ENCODE data around the gene ZBED5.
"Not testable (repeated sequence)": the region's sequence is repeated elsewhere in the genome, so short reads cannot be mapped to it uniquely, and the experiment has no call there.

ZBED5 gene

DNA sequence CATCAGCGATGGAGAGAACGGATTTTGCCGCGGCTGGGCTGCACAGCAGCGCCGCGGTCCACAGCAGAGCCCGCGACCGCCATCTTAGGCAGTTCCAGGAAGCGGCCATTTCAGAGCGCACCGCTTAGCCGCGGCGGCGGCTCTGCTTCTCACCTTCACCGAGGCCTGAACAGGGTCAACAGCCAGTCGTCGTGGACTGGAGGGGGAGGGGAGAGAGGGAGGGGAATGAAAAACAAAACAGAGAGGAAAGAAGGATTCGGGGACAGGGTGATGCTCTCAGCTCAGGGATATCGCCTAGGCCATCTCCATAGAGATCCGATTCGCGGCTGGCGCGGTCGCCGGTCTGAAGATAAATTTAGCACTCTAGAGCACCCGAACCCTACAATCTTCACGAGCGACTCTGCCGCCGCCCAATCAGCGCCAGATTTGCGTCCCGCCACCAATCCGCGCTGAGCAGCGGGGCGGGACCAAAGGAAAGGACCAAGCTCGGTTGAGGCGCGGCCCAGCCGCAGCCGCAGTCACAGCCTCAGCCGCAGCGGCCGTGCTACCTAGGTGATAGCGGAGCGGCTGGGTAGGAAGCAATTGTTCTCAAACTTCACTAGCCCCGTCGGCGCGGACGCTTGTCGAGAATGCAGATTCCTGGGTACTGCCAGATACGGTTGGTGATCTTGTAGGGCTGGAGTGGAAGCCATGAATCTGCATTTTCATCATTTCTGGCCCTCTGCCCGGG, at the start of gene ZBED5:
Gene ZBED5 (minus strand): TSS at position 345 of the 730 bp plus-strand sequence. CDS start 3,108 bp downstream, outside the sequence.
- peak; percentile 90 to 93 for DNase-seq (ENCODE audit: low read depth in 2 of 2)

GRCh38 chr11:10906521-10906920, 48.7 kb upstream of the ZBED5 start:
- no peak for DNase-seq (ENCODE audit: low read depth in 2 of 2)

DNA sequence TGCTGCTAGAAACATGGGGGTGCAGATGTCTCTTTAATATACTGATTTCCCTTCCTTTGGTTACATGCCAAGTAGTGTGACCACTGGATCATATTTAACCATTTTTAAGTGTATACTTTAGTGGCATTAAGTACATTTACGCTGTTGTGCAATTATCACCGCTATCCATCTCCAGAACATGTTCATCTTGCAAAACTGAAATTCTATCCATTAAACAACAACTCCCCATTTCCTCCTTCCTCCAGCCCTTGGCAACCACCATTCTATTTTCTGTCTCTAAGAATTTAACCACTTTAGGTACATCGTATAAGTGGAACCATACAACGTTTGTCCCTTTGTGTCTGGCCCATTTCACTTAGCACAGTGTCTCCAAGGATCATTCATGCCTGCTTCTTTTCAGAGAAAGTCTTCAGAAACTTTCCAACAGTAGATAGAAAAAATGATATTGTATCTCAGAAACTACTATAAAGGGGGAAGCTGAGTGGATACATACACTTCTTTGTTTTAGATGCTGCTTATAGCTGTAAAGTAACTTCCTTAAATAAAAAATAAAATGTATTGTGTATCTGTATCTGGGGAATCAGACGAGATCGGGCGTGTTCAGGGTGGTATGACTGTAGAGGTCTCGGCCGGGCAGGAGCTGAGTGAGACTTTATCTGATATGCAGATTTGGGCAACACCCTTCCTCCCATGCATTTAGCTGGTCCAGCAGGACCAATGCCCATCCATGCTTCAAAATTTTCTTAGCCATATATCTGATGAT, 44.6 kb upstream of the ZBED5 start:
- DNase-seq (ENCODE audit: low read depth in 2 of 2), result no peak

GRCh38 chr11:10900681-10901415, 43.0 kb upstream of the ZBED5 start:
- no peak for DNase-seq (ENCODE audit: low read depth in 2 of 2)

DNA sequence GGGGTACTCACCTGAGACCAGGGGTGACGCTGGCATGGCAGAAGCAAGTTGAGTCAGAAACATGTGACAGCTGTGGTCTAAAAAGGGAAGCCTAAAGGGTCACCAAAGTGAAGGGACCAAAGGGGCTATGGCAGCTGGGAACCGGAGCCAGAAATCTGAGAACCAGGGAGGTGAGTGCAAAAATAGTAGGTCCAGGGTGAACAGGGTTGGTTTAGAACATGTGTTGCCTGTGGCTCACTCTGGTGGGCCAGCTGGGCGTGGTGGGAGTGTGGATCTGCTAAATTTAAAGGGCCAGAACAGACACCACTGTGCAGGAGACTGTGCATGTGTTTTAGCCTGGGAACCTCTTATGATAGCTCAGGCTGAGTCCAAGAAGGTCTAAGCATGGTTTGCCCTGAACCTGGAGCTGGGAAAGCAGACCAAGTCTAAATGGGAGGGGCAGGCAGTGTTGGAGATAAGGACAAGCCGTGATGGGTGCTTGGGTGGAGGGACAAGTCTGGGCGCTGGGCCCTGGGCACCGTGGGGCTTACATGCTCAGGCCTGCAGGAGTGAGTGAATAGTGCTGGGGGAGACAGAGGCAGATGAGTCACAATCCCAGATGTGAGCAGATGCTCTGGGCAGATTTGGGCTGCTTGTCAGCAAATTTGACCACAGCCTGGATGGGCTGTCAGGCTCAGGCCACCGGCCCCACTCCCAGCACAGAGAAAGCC, 41.4 kb upstream of the ZBED5 start:
- no peak for DNase-seq (ENCODE audit: low read depth in 2 of 2)

GRCh38 chr11:10898763-10899025, 40.8 kb upstream of the ZBED5 start:
- no peak for DNase-seq (ENCODE audit: low read depth in 2 of 2)

DNA sequence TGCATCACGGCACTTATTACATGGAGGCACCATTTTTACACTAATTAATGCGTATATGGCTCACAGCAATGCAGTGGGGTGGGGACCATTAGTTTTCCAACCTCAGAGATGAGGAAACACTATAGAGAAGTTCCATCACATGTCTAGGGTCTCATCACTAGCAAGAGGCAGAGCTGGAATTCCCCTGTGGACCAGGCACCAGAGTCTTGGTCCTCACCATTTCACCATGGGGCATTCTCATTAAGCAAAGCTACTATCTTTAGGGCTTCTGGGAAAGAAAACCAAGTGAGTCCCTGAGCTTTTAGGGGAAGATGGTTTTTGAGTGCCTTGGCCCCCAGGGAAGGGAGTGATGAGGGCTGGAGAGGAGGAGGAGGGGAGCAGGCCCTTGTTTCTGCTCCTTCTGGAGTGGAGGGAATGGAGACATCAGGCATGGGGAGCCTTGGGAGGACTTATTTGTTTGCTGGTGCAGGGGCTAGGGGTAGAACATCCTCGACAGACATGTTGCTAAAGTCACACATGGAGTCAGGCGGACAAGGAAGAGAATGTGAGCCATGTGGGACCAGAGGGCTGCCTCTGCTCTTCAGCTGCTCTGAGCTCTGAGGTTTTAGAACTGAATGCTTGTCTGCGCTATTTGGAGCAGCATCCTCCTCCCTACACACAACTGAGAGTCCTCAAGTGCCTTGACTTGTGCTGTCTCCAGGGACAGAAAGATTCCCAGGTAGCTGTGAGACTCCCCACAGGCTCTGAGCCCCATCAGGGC, 40.3 kb upstream of the ZBED5 start:
- no peak for DNase-seq (ENCODE audit: low read depth in 2 of 2)

DNA sequence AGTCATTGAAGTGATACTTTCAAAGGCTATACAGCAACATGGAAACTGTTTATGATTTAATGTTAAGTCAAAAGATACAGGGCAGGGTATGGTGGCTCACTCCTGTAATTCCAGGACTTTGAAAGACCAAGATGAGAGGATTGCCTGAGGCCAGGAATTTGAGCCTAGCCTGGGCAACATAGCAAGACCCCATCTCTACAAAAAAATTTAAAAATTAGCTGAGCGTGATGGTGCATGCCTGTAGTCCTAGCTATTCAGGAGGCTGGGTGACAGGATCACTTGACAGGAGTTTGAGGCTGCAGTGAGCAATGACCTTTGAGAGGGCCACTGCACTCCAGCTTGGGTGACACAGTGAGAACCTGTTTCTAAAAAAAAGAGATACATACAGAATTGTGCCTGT, 39.3 kb upstream of the ZBED5 start:
- DNase-seq (ENCODE audit: low read depth in 2 of 2), result no peak

DNA sequence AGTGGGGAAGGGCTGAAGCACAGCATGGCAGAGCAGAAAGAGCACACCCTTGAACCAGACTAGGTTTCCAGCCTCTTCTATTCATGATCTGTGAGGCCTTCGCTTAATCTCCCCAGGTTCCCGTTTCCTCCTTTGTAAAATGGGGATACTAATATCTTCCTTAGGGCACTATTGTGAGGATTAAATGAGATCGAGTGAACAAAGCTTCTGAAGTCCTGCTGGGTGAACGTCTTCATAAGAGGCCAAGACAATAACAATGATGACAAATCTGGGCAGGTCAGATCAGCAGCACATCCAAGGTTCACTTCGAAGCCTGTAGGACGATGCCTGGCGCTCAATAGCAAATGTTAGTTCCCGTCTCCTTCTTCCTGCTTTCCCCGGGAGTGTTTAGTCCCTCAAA, 38.6 kb upstream of the ZBED5 start:
- DNase-seq (ENCODE audit: low read depth in 2 of 2), result no peak

GRCh38 chr11:10895285-10895684, 37.4 kb upstream of the ZBED5 start:
- DNase-seq (ENCODE audit: low read depth in 2 of 2), result no peak

DNA sequence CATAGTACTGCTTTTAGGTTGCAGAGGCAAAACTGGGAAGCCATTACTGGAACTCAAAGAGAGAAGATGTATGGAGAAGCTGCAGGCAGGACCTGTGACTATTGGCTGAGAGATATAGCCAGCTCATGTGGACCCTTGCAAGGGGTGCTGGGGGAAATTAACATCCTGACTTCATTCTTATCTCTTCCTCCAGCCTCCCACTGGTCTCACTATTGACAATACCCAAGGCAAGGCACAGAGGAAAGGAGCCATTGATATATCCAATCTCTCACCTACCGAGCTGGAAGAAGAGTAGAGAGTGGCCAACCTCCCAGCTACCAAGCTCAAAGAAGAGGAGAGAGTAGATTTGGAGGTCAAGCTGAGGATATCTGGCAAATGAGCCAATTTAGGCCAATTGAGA, 36.8 kb upstream of the ZBED5 start:
- DNase-seq (ENCODE audit: low read depth in 2 of 2), result no peak

DNA sequence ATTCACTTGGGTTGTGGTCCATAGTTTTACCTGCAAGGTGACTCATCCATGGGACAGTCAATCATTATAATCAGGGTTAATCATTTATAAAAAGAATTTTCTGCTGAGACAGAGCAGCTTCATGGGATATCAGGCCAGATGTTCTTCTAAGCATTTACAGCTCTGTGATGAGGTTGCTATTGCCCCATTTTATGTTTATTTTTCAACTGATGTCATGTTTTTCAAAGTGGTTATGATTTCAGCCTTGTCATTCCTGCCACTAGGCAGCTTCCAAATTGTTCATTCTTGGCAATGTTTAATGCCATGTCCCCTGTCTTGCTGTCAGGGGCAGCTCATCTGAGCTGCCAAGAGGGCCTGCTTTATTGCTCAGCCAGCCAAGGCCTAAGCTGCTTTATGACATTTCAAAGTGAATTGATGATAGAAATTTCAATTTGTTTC, 35.9 kb upstream of the ZBED5 start:
- DNase-seq (ENCODE audit: low read depth in 2 of 2), result no peak

- no peak for DNase-seq (ENCODE audit: low read depth in 2 of 2)
Measured at GRCh38 chr11:10892250-10892649, 34.4 kb upstream of the ZBED5 start.

- no peak for DNase-seq (ENCODE audit: low read depth in 2 of 2)
Measured at GRCh38 chr11:10891151-10891720, 33.4 kb upstream of the ZBED5 start.

GRCh38 chr11:10890083-10890482, 32.2 kb upstream of the ZBED5 start:
- DNase-seq (ENCODE audit: low read depth in 2 of 2), result not testable (repeated sequence)

DNA sequence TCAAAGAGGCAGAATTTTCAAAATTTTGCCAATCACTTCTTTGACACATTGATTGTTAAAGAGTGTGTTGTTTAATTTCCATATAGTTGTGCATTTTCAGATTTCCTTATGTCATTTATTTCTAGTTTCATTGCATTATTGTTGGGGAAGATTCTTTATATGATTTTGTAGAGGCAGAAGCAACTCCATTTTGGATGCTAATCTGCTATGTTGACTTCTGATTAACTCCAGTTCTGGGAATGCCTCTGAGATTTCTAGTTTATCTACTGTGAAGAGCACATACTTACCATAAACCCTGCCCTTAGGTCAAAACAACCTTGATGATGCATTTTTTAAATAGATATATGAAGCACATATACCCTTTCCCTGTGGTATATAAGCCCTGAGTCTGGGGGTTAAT, 29.5 kb upstream of the ZBED5 start:
- no peak for DNase-seq (ENCODE audit: low read depth in 2 of 2)

DNA sequence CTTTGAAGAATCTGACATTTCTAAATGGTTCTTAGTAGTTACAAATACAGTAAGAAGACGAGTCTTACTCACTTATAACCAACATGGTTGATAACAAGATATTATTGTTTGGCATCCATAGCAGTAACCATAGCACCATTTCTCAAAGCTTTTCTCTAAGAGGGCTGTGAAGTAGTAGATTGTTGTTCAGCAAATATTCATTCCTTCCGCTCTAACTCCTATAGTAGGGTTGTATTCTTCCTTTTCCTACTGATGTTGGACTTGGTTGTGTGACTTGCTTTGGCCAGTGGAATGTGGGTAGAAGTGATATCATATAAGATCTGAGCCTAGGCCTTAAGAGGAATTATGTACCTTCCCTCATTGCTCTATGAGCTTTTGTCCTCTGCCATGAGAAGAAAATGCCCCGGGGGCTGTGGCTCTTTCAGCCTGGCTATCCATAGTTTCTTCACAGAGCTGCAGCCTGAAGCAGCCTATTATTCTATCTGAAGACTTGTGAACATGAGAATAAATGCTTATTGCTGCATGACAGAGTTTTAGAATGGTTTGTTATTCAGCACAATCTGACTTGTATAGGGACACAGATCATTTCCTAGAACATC, 28.9 kb upstream of the ZBED5 start:
- no peak for DNase-seq (ENCODE audit: low read depth in 2 of 2)

GRCh38 chr11:10885703-10886363, 28.0 kb upstream of the ZBED5 start:
- DNase-seq (ENCODE audit: low read depth in 2 of 2), result no peak

DNA sequence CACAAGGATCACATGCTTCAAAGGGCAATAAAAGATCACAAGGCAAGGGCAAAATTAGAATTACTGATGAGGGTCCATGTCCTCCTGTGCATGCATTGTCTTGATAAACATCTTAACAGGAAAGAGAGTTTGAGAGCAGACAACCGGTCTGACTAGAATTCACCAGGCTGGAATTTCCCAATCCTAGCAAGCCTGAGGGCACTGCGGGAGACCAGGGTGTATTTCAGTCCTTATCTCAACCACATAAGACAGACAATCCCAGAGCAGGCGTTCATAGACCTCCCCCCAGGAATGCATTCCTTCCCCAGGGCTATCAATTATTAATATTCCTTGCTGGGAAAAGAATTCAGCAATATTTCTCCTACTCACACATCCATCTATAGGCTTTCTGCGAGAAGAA, 26.4 kb upstream of the ZBED5 start:
- DNase-seq (ENCODE audit: low read depth in 2 of 2), result not testable (repeated sequence)

DNA sequence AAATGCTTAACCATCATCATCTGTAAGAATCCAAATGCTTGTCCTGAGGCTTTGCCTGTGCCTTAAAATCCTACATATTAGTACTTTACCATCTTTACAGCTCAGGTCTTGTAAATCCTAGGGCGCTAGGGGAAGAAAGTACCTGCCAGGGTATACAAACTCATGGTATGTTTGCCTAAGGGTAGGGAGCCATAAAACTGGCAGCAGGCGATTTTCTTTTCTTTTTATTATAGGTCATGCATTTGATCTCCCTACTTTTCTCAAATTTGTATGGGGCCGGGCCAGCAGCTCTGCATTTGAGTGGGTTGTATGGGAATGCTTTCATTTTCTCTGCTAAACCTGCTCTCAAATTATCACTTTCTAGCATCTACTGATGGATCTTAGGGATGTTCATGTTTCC, 24.0 kb upstream of the ZBED5 start:
- DNase-seq (ENCODE audit: low read depth in 2 of 2), result no peak

All from stimulated activated CD8-positive, alpha-beta memory T cell treated with anti-CD3 and anti-CD28 coated beads, Interleukin-15, amount 100 ng/mL, for 4 hours (primary cell).